ENCODE data around the gene GRID1.

DNA sequence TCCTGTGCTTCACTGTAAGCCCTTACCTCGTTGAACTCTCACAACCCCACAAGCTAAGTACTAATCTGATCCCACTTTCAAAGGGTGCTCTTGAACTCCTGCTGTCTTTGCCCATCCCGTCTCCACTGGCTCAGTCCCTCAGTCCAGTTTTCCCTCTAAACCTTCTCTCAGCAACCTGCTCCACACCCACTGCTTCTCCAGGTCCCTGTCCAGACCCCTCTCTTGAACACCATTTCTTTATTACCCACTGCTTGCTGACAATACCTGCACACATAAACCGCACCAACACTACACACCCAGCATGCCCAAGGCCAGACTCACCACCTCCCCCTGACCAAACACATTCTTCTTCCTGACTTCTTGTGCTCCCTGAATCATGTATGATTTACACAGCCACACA, 343.3 kb downstream of the GRID1 start:
- TF ChIP-seq POLR2A (IDR thresholded peaks at IDR 0.05) (no peak), CTCF (IDR thresholded peaks at IDR 0.05) (no peak)

Data from thyroid gland (tissue), 4 donors.